ENCODE measurements around the gene UCKL1.

- TF ChIP-seq CTCF (IDR thresholded peaks at IDR 0.05) (no peak), POLR2A (IDR thresholded peaks at IDR 0.05) (no peak)
Observed at GRCh38 chr20:63952769-63953168, 3.4 kb downstream of the UCKL1 start.
